Fibroblast of mammary gland (primary cell): ENCODE results near the gene PADI6.

Experiments used
- DNase-seq: peaks from one replicate; pipeline ENCODE4 v3.0.0-alpha.2; 2010; ENCODE audit warnings: low read depth
- H3K4me3 ChIP-seq: 2 replicates; pipeline ENCODE4 v1.5.1; 2011; ENCODE audit warnings: low read depth, mild to moderate bottlenecking, low read length, moderate library complexity; ENCODE audit not compliant: control insufficient read depth
- CTCF ChIP-seq: conservative IDR thresholded peaks from 2 replicates; pipeline ENCODE4 v1.5.1; 2011; ENCODE audit warnings: low read depth, low read length, inconsistent platforms; ENCODE audit not compliant: control insufficient read depth, insufficient read depth

PADI6 gene

GRCh38 chr1:17422461-17422860, 50.5 kb downstream of the PADI6 start:
- no peak for DNase-seq
- TF ChIP-seq CTCF, result no peak
- H3K4me3 ChIP-seq, result no peak overlapping the region

GRCh38 chr1:17423781-17424245, 51.8 kb downstream of the PADI6 start:
- no peak for TF ChIP-seq CTCF
- peak; percentile 42 for DNase-seq

GRCh38 chr1:17425806-17426600, 54.0 kb downstream of the PADI6 start:
- DNase-seq, result no peak
- H3K4me3 ChIP-seq, result no peak overlapping the region
- TF ChIP-seq CTCF, result no peak

More at GRCh38 chr1:17423781-17424245, 51.8 kb downstream of the PADI6 start:
- no peak overlapping the region for H3K4me3 ChIP-seq

GRCh38 chr1:17427696-17428660, 56.0 kb downstream of the PADI6 start:
- TF ChIP-seq CTCF, result no peak

GRCh38 chr1:17429183-17429582, 57.2 kb downstream of the PADI6 start:
- no peak for DNase-seq
- no peak for TF ChIP-seq CTCF
- no peak overlapping the region for H3K4me3 ChIP-seq

More at GRCh38 chr1:17427696-17428660, 56.0 kb downstream of the PADI6 start:
- no peak for DNase-seq
- no peak overlapping the region for H3K4me3 ChIP-seq

GRCh38 chr1:17432412-17432811, 60.4 kb downstream of the PADI6 start:
- no peak for TF ChIP-seq CTCF
- no peak overlapping the region for H3K4me3 ChIP-seq
- DNase-seq, result no peak
